ENCODE measurements around the gene RAD51B.

Gene RAD51B

GRCh38 chr14:67857778-67858350 lies 38.3 kb downstream of the RAD51B start:
- Mint-ChIP-seq H3K36me3 (ENCODE audit: low read depth) (no peaks in the 10 kb centered on the region), H3K4me1 (no peaks in the 10 kb centered on the region), H3K27me3 (ENCODE audit: low read depth) (no peaks in the 10 kb centered on the region), H3K9me3 (no peaks in the 10 kb centered on the region), H3K27ac (no peak overlapping the region), H3K4me3 (no peak overlapping the region)
- no peak for TF ChIP-seq CTCF (IDR thresholded peaks at IDR 0.05; ENCODE audit: unreplicated experiment in 3 of 3)

- no peak overlapping the region for H3K4me3 Mint-ChIP-seq
- H3K4me1 Mint-ChIP-seq: no peaks in the 10 kb centered on the region
- H3K36me3 Mint-ChIP-seq (ENCODE audit: low read depth): no peaks in the 10 kb centered on the region
- H3K27ac Mint-ChIP-seq: no peak overlapping the region
- H3K9me3 Mint-ChIP-seq: no peaks in the 10 kb centered on the region
- H3K27me3 Mint-ChIP-seq (ENCODE audit: low read depth): no peaks in the 10 kb centered on the region
- no peak for TF ChIP-seq CTCF (IDR thresholded peaks at IDR 0.05; ENCODE audit: unreplicated experiment in 3 of 3)
Observed at GRCh38 chr14:67859169-67859749, 39.7 kb downstream of the RAD51B start.

GRCh38 chr14:67863223-67863622 lies 43.6 kb downstream of the RAD51B start:
- Mint-ChIP-seq H3K4me3 (no peak overlapping the region), H3K27me3 (ENCODE audit: low read depth) (no peaks in the 10 kb centered on the region), H3K27ac (peak overlapping the region in 1 of 3 experiments; percentile 5), H3K36me3 (ENCODE audit: low read depth) (peaks cover 25% of the 10 kb centered on the region), H3K9me3 (peaks cover 9% of the 10 kb centered on the region), H3K4me1 (no peaks in the 10 kb centered on the region)
- TF ChIP-seq CTCF (IDR thresholded peaks at IDR 0.05; ENCODE audit: unreplicated experiment in 3 of 3): no peak

GRCh38 chr14:67875175-67876006 lies 55.8 kb downstream of the RAD51B start:
- Mint-ChIP-seq H3K9me3 (no peaks in the 10 kb centered on the region), H3K36me3 (ENCODE audit: low read depth) (no peaks in the 10 kb centered on the region), H3K27ac (no peak overlapping the region), H3K27me3 (ENCODE audit: low read depth) (no peaks in the 10 kb centered on the region), H3K4me1 (no peaks in the 10 kb centered on the region), H3K4me3 (no peak overlapping the region)
- TF ChIP-seq CTCF (IDR thresholded peaks at IDR 0.05; ENCODE audit: unreplicated experiment in 3 of 3): no peak

- peaks cover 9% of the 10 kb centered on the region for H3K4me1 Mint-ChIP-seq
- no peak for TF ChIP-seq CTCF (IDR thresholded peaks at IDR 0.05; ENCODE audit: unreplicated experiment in 3 of 3)
- H3K27me3 Mint-ChIP-seq (ENCODE audit: low read depth): no peaks in the 10 kb centered on the region
- H3K4me3 Mint-ChIP-seq: no peak overlapping the region
- H3K9me3 Mint-ChIP-seq: no peaks in the 10 kb centered on the region
- no peak overlapping the region for H3K27ac Mint-ChIP-seq
- H3K36me3 Mint-ChIP-seq (ENCODE audit: low read depth): no peaks in the 10 kb centered on the region
Observed at GRCh38 chr14:67879026-67879425, 59.4 kb downstream of the RAD51B start.

Measured in nephron (organoid).